GM18907 (cell line): Measurements from ENCODE around the gene SGO2.
A peak's percentile ranks its signal among the peaks of the same experiment; 100 is the strongest.

Experiments
- ATAC-seq: cut with Tn5 transposase; IDR thresholded peaks from one replicate; pipeline ENCODE4 v1.9.1; 2021; ENCODE audit warnings: mild to moderate bottlenecking, moderate library complexity; ENCODE audit not compliant: unreplicated experiment

Gene SGO2, protein sequence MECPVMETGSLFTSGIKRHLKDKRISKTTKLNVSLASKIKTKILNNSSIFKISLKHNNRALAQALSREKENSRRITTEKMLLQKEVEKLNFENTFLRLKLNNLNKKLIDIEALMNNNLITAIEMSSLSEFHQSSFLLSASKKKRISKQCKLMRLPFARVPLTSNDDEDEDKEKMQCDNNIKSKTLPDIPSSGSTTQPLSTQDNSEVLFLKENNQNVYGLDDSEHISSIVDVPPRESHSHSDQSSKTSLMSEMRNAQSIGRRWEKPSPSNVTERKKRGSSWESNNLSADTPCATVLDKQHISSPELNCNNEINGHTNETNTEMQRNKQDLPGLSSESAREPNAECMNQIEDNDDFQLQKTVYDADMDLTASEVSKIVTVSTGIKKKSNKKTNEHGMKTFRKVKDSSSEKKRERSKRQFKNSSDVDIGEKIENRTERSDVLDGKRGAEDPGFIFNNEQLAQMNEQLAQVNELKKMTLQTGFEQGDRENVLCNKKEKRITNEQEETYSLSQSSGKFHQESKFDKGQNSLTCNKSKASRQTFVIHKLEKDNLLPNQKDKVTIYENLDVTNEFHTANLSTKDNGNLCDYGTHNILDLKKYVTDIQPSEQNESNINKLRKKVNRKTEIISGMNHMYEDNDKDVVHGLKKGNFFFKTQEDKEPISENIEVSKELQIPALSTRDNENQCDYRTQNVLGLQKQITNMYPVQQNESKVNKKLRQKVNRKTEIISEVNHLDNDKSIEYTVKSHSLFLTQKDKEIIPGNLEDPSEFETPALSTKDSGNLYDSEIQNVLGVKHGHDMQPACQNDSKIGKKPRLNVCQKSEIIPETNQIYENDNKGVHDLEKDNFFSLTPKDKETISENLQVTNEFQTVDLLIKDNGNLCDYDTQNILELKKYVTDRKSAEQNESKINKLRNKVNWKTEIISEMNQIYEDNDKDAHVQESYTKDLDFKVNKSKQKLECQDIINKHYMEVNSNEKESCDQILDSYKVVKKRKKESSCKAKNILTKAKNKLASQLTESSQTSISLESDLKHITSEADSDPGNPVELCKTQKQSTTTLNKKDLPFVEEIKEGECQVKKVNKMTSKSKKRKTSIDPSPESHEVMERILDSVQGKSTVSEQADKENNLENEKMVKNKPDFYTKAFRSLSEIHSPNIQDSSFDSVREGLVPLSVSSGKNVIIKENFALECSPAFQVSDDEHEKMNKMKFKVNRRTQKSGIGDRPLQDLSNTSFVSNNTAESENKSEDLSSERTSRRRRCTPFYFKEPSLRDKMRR

DNA sequence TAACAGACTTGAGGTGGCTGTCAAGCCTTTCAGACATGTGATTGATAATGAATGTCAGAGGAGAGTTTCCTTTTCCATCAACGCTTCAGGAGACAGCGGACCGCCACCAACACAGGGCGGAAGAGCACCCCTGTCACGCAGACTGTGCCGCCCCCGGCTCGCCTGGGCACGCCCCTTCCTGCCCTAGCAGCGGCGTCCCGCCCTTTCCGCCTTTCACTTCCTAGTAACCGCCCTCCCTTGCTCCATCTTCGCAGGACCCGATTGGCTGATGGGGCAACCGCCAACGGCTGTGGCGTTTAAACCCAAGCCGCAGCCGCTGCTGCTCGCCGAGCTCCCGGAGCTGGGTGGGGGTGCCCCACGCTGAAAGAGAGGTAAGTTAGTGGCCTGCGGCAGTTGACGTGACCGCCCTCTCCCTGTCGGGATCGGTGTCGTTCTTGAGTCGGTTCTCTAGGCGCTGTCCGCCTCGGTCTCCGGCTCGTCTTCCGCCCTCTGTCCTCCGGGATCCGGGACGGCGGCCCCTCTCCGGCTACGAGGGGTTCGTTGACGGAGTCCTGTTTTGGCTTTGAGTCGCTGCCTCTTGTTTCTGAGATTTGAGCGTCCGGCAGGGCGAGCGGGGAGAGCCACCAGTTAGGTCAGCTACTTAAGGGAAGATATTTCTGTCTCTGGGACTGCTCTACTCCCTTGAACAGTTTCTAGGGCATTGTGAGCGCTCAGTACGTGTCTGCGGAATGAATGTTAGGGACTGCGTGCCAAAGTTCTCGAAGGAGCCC, at the start of gene SGO2:
TSS of gene SGO2 (plus strand) at position 326 of the 770 bp plus-strand sequence. CDS start 6,769 bp downstream, outside the sequence.
- ATAC-seq: peak; percentile 99

DNA sequence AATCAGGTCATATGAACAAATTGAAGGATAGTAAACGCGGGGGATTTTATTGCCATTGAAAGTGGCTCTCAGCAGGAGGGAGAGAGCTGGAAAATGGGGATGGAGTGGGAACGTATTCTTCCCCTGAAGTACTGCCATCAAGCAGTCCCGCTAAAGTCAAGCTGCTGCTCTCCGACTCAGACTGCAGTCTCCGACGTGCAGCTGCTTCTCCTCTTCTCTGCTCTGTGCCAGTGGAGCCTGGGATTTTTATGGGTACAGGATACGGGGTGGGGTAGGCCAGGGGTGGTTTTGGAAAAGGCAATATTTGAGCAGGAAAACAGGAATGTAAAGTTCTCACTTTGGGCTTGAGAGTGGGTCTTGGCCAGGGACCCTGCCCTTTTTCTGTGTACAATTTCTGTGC, 49.2 kb upstream of the SGO2 start:
- no peak for ATAC-seq

DNA sequence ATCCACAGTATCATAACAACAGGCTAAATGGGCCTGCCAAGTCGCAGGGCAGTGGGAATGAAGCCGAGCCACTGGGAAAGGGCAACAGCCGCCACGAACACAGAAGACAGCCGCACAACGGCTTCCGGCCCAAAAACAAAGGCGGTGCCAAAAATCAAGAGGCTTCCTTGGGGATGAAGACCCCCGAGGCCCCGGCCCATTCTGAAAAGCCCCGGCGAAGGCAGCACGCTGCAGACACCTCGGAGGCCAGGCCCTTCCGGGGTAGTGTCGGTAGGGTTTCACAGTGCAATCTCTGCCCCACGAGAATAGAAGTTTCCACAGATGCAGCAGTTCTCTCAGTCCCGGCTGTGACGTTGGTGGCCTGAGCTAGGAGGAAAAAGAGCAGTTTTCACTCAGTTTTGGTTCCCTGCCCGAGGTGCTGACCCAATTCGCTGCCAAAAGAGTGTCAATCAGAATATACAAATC, 48.3 kb upstream of the SGO2 start:
- ATAC-seq: no peak

DNA sequence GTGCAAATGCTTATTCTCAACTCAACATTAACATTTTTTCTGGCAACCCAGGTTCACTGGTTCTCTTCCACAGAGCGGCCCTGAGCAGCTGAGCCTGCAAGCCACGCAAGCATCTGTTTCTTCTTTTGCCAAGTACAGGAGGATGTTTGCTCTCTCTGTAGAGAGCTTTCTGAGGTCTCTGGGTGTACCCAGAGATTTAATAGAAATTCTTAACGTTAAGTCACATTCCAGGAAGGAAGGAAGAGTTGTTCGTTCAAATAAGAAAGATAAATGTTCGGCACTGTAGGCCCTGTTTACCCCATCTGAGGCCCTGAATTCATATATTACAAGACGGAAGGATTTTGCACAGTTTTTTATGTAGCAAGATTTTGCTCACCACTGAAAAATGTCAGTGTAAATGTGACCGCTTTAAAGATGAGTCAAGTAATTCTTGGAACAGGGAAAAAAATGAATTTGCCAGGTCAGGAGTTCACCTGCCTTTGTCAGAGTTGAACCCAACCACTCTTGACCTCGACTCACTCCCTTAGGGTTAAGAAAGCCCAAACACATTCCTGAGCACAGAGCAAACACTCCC, 46.2 kb upstream of the SGO2 start:
- no peak for ATAC-seq

DNA sequence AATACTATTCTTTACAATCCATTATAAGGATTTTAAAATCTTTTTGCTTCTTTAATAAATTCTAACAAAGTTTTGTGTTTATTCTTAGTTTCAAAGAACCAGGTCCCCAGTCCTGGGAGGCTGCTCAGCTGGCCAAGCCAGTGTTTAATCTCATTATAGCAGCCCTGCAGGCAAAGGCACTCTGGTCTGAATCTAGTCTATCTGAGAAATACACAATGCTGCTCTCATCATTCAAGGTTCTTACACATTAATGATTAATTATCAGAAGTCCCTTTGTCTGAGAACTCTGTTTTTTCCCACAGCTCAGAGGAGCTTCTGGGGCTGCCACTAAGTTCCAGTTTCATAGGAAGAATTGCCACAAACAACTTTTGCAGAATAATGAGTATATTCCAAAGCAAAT, 43.8 kb upstream of the SGO2 start:
- peak; percentile 80 for ATAC-seq

DNA sequence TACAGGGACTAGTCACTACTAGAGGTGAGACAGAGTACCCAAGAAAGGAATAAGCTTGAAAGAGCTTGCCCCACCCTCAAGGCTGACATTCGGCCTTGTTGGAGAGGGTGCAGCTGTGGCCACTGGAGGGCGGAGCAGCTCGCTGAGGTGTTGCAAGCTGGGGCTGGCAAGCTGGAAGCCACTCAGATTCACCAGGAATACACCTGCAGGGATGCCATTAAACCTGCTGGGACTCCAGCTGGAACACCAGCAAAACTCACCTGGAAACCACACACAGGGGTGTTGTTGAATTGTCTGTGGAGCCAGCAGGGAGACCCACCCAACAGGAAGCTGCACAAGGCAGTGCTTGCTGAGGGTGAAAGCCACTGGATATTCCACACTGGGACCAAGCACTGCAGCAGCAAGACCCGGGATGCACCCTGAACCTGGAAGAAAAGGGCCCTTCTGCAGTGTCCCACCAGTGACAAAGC, 42.2 kb upstream of the SGO2 start:
- peak; percentile 66 for ATAC-seq

DNA sequence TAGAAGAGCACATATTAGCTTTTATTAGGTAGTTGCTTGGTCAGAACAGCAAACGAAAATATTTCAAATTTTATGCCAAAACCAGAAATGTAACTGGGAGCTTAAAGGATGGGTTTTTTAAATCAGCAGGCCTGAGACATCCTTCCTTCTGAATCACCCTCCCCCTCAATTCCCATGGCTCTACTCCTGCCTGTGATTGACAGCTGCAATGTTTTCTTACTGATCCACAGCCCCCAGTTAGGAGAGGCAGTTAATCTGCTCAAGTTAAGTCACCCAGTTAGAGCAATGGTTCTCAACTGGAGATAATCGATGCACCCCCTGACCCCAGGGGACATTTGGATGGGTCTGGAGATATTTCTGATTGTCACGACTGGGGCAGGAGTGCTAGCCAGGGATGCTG, 41.1 kb upstream of the SGO2 start:
- no peak for ATAC-seq

DNA sequence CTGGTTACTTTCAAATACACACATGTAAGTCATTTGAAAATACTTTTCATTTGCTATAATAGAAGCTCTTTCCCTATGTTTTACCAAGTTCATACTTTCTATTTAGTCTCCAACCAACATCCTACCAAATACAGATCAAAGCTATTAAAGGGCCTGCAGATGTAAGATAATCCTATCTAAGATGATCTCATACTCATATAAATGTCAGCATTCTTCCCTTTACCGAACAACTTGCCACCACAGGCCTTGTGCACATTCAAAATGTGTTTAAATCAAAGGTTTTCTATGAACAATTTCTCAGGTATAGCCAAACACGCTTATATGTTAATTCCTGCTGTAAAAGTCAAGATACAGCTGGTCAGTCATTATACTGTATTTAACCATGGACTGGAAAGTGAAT, 39.5 kb upstream of the SGO2 start:
- no peak for ATAC-seq

DNA sequence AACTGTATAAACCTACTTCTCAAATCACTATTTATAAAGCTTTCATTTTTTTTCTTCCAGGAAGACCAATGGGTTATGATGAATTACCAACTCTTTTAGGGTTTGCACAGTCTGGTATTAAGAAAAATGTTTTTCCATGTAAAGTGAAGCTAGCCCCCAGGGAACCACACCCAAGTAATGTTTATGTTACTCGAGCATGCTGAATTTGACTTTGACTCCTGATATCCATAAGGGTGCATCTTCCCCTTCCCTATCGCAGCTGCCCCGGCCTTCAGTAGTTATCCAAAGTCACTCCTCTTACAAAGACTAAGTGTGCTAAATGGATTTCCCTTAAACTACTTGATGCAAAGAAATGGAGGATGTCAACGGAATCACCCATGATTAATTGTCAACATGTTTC, 37.8 kb upstream of the SGO2 start:
- no peak for ATAC-seq

DNA sequence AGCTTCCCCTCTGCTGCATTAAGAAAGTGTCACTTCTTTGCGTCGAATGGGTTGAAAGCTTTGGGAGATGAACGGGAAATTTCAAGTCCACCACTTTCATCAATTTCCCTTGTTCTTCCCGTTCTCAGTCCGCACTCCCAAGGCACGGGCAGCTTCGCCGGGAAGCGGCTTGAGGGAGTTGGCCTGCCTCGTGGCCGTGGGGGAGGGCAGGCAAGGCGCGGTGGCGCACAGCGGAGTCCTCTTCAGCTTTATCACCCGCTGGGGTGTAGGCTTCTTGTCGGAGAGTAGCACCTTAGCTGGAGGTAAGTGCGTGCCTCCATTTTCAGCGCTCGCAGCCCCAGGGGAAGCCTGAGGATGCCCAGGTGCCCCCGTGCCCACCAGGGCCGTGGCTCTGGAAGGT, 36.0 kb upstream of the SGO2 start:
- no peak for ATAC-seq

DNA sequence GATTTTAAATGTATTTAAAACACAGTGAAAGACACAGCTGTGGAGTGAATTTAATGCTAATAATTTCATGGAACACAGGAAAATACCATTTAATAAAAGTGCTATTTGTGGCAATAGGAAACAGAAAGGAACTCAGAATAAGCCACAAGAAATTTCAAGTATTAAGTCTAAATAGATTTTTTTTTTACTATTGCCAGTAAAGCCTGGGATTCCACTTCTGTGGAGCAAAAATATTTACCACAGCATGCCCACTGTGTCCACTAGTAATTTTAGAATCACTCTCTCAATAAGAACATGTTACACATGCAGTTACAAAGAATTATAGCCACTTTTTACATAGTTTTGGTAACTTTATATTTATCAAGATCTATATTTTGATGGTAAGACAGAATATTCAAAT, 33.4 kb upstream of the SGO2 start:
- ATAC-seq: no peak

DNA sequence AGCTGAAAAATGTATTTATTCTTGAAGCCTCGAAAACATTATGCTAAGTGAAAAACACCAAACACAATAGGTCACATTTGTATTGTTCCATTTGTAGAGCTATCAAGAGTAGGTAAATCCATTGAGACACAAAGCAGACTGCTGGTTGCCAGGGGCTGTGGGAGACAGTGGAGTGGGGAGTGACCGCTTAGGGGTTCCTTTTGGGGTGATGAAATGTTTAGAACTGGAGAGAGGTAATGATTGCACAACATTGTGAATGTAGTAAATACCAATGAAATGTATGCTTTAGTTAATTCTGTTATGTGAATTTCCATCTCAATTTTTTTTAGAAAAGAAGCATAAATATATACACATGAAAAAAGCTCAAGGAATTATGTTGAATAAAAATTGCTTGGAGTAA, 32.0 kb upstream of the SGO2 start:
- ATAC-seq: no peak

DNA sequence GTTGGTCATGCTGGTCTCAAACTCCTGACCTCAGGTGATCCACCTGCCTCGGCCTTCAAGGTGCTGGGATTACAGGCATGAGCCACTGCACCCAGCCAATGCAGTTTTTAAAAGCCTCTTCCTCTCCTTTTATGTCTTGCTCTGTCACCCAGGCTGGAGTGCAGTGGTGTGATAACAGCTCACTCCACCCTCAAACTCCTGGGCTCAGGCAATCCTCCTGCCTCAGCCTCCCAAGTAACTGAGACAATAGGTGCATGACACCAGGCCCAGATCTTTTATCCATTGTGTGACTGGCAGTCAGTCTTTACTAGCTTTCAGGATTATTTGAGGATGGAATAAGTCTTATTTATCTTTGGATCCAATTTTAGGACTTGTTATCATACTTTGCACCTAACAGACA, 29.3 kb upstream of the SGO2 start:
- ATAC-seq: no peak

DNA sequence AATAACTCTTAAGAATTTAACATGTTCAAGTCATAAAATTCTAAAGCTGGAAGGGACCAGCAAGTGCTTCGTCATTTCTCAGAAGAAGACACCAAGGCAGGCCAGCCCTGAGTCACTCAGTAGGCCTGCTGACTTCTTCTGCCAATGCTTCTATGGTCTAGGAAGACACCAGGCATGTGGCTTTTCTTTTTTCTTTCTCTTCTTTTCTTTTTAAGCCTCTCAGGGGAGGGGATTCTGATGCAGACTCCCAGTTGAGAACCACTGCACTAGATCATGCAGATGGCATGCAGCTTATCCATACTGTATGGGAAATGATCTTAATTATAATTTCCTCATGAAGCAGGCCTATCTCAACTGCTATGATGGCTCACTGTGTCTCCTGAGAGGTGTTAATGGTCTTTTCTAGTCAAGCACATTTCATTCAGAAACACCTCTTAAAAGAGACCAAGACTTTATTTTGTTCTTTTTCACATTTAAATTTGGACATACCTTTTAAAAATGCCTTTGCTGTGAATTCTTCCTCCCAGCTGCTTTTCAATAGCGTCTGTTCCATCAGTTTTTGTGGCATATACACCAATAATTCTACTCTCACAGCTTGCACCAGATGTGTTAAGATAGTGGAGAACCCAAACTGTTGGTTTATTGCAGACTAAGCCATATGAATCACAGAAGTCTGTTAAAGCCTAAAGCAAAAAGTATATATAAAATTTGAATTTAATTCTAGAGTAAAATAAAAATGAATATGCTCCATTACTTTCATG, 27.4 kb upstream of the SGO2 start:
- ATAC-seq: no peak

DNA sequence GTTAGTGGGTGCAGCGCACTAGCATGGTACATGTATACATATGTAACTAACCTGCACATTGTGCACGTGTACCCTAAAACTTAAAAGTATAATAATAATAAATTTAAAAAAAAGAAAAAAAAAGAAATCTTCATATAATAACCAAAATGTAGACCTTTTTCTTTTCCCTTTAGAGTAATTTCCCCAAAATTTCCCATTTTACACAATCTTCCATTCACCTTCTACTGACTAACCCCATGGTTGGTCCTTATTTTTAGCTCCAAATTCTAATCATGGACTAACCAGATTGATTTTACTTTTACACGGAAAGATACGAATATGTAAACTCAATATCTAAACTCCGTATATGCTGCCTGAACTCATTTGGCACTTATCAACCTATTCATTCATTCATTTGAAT, 23.8 kb upstream of the SGO2 start:
- no peak for ATAC-seq

DNA sequence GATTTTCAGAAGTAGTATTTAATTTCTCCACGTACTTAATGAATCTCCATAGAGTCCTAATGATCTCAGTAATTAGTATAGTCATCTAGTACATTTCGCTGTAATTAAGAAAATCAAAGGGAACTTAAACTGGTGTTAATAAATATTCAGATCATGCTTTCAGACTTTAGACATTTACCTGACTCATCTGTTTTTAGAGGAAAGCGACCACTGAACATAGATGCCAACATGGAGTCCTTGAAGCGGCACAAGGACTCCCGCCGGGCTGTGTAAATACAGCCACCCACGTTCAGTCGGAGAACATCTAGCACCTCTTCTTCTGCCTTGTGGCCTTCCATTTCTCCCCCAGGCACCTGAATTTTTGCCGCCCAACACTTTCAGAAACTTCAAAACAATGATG, 19.3 kb upstream of the SGO2 start:
- ATAC-seq: no peak

DNA sequence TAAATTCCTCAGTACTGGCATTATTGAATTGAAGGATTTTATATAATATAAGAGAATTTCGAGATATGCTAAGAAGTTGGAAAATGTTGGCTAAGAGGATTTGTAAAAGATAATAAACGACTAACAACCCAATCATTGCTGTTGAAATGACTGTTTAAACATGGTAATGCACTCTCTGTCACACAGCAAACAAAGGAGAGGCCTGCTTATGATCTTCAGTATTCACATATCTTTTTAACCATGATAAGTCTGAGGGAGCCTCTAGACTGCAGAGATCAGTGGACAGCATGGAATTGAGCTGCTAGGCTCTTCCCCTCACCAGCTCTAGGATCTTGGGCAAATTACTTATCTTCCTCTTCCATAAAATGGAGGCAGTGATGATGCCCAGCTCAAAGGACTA, 18.8 kb upstream of the SGO2 start:
- no peak for ATAC-seq

DNA sequence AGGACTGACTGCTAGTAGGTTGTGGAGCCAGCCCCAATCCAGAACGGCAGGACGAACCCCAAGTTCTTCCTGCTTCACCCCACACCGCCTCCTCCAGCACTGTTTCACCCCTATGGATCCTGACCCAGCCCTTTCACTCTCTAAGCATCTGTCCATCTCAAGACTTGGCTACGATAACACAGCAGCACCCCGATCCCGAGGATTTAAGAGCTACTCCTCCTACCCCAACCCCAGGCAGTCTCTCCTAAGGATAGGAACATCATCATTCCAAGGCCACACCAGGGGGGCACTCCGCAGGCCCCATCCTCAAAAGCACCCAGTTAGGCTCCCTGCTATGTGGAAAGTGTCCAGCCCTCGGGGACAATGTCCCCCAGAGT, 16.8 kb upstream of the SGO2 start:
- no peak for ATAC-seq
